SH-SY5Y (cell line): ENCODE data around the gene SYT6.

Experiments used
- GATA2 ChIP-seq: IDR thresholded peaks from 2 replicates; pipeline ENCODE4 v1.6.1; 2011; ENCODE audit warnings: mild to moderate bottlenecking, low read depth, low read length
- GATA3 ChIP-seq: IDR thresholded peaks from 2 replicates; pipeline ENCODE4 v1.6.1; 2011; ENCODE audit warnings: low read depth, mild to moderate bottlenecking, low read length, moderate library complexity

- TF ChIP-seq GATA3 (no peak), GATA2 (no peak)
These were observed 3.6 kb upstream of the SYT6 start for GRCh38 chr1:114157275-114157660.
